Smooth muscle cell (in vitro differentiated cells): ENCODE measurements around the gene FAAP20. TPM values are rescaled to one million over a fixed set of nuclear protein-coding genes. Genes with fewer than 3 reads are reported as not detected.

Experiments used
- DNase-seq: peaks from one replicate; lab custom pipeline; 2025; ENCODE audit not compliant: unreplicated experiment; lab: John Stamatoyannopoulos, UW
- H2AFZ ChIP-seq: fragments of 200-600 bp; sonication (generic); 2 replicates; pipeline ENCODE4 v1.6.0; 2016; ENCODE audit warnings: antibody characterized with exemption, low read depth, mild to moderate bottlenecking
- H3F3A ChIP-seq: fragments of 200-600 bp; sonication (generic); 2 replicates; pipeline ENCODE4 v1.6.0; 2017; ENCODE audit warnings: antibody characterized with exemption, low read depth
- H3K27ac ChIP-seq: fragments of 200-600 bp; sonication (generic); 2 replicates; pipeline ENCODE4 v1.5.1; 2016; ENCODE audit warnings: low read depth, mild to moderate bottlenecking
- H3K27me3 ChIP-seq: fragments of 200-600 bp; sonication (generic); 2 replicates; pipeline ENCODE4 v1.6.1; 2016; ENCODE audit warnings: low read depth, mild to moderate bottlenecking
- H3K36me3 ChIP-seq: fragments of 200-600 bp; sonication (generic); 2 replicates; pipeline ENCODE4 v1.5.1; 2016; ENCODE audit warnings: low read depth
- H3K4me1 ChIP-seq: fragments of 200-600 bp; sonication (generic); 2 replicates; pipeline ENCODE4 v1.5.1; 2016; ENCODE audit warnings: low read depth
- H3K4me2 ChIP-seq: fragments of 200-600 bp; sonication (generic); 2 replicates; pipeline ENCODE4 v1.6.0; 2016; ENCODE audit warnings: mild to moderate bottlenecking
- H3K4me3 ChIP-seq: fragments of 200-600 bp; sonication (generic); 2 replicates; pipeline ENCODE4 v1.5.1; 2016; ENCODE audit warnings: mild to moderate bottlenecking
- H3K79me2 ChIP-seq: fragments of 200-600 bp; sonication (generic); 2 replicates; pipeline ENCODE4 v1.6.0; 2016; ENCODE audit warnings: low read depth, mild to moderate bottlenecking
- H3K9ac ChIP-seq: fragments of 200-600 bp; sonication (generic); 2 replicates; pipeline ENCODE4 v1.6.0; 2016; ENCODE audit warnings: low read depth
- H3K9me3 ChIP-seq: fragments of 200-600 bp; sonication (generic); replicated peaks from 2 replicates; pipeline ENCODE4 v1.5.1; 2016; ENCODE audit warnings: low read depth
- H4K20me1 ChIP-seq: fragments of 200-600 bp; sonication (generic); 2 replicates; pipeline ENCODE4 v1.6.0; 2016; ENCODE audit warnings: low read depth
- WGBS: methylation state at CpG from one replicate; pipeline ENCODE4 v1.1.7; 2016; ENCODE audit warnings: low lambda C conversion rate; 5-methylcytosine and 5-hydroxymethylcytosine counted together
- polyA plus RNA-seq: library from polyadenylated mRNA; unstranded; fragments of >200 nt; fragmentation: Nextera tagmentation; extraction: Ambion mirVana; gene quantifications from 2 replicates; pipeline ENCODE4 v1.2.1, GENCODE V29; 2016
- total RNA-seq: library from RNA; depleted of rRNA; stranded (reverse); fragments of >200 nt; gene quantifications from 2 replicates; pipeline ENCODE4 v1.2.3, GENCODE V29; 2014
- TF ChIP-seq, protein P1 (sequence below): fragments of 200-600 bp; sonication (generic); IDR thresholded peaks from 2 replicates; pipeline ENCODE4 v1.5.1; 2017; ENCODE audit warnings: borderline replicate concordance, mild to moderate bottlenecking, antibody characterized with exemption; ENCODE audit not compliant: insufficient read depth, poor library complexity, severe bottlenecking

The FAAP20 gene
- total and polyA plus RNA-seq, 2 experiments from 2014 or later, result 33.1 to 162 TPM

- Histone ChIP-seq H3K27ac (peak overlapping the region; percentile 84), H3K4me2 (peak overlapping the region; percentile 98), H3K9me3 (no peaks in the 10 kb centered on the region), H3K27me3 (no peaks in the 10 kb centered on the region), H3F3A (peaks cover 8% of the 10 kb centered on the region), H3K9ac (peak overlapping the region; percentile 50), H2AFZ (no peak overlapping the region), H3K4me3 (no peak overlapping the region), H3K4me1 (peaks cover 48% of the 10 kb centered on the region), H4K20me1 (peaks cover 99% of the 10 kb centered on the region), H3K79me2 (peaks cover 99% of the 10 kb centered on the region), H3K36me3 (no peaks in the 10 kb centered on the region)
- no peak for DNase-seq
- TF ChIP-seq, protein P1, sequence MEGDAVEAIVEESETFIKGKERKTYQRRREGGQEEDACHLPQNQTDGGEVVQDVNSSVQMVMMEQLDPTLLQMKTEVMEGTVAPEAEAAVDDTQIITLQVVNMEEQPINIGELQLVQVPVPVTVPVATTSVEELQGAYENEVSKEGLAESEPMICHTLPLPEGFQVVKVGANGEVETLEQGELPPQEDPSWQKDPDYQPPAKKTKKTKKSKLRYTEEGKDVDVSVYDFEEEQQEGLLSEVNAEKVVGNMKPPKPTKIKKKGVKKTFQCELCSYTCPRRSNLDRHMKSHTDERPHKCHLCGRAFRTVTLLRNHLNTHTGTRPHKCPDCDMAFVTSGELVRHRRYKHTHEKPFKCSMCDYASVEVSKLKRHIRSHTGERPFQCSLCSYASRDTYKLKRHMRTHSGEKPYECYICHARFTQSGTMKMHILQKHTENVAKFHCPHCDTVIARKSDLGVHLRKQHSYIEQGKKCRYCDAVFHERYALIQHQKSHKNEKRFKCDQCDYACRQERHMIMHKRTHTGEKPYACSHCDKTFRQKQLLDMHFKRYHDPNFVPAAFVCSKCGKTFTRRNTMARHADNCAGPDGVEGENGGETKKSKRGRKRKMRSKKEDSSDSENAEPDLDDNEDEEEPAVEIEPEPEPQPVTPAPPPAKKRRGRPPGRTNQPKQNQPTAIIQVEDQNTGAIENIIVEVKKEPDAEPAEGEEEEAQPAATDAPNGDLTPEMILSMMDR, result no peak
- WGBS, result 77% methylated on average over 12 of the region's 12 CpGs
These were observed 38.9 kb upstream of the FAAP20 start for GRCh38 chr1:2233468-2233867.

- H3K4me2 ChIP-seq, result peak overlapping the region; percentile 98
- H3K27ac ChIP-seq, result peak overlapping the region; percentile 80
- TF ChIP-seq, protein P1, result no peak
- DNase-seq, result no peak
- no peak overlapping the region for H3K9ac ChIP-seq
- H3K4me3 ChIP-seq, result peak overlapping the region; percentile 74
- WGBS, result 77% methylated on average over 21 of the region's 23 CpGs
- H3K9me3 ChIP-seq, result no peaks in the 10 kb centered on the region
- H2AFZ ChIP-seq, result no peak overlapping the region
- H3K36me3 ChIP-seq, result no peaks in the 10 kb centered on the region
- peaks cover 94% of the 10 kb centered on the region for H4K20me1 ChIP-seq
- H3K27me3 ChIP-seq, result no peaks in the 10 kb centered on the region
- H3K79me2 ChIP-seq, result peaks cover 94% of the 10 kb centered on the region
- peaks cover 48% of the 10 kb centered on the region for H3K4me1 ChIP-seq
- H3F3A ChIP-seq, result peaks cover 8% of the 10 kb centered on the region
These were observed 38.4 kb upstream of the FAAP20 start for GRCh38 chr1:2232916-2233438.

DNA sequence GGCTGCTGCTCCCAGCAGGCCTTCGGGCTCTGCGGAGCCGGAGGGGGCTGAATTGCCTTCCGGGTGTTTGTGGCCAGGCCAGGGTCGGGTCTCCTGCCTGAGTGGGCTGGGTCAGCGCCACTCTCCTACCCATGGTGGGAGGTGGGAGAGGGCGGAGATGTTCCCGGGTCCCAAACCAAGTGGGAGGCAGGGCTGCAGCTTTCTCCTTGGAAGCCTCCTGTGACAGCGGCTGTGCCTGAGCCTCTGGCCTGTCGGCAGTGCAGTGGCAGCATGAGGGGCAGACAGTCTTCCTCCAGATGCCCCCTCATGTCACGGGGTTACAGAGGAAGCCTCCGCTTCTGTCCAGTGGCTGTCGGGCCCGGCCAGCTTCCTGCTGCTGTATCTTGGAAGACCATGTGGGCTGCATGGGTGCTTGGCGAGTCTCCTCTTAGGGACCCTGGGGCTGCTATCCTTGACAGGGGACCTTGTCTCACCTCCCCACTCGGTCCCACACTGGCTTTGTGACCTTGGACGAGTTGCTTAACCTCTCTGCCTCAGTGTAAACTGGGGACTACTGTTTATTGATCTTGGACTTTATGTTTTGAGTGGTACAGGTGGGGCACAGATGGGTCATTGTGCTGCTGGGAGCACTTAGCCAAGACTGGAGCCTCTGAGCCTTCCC lies 37.8 kb upstream of the FAAP20 start:
- no peak overlapping the region for H3K9ac ChIP-seq
- no peak for DNase-seq
- WGBS, result 65% methylated on average over 17 of the region's 17 CpGs

More for the DNA sequence above, 37.8 kb upstream of the FAAP20 start:
- Histone ChIP-seq H3K27ac (peak overlapping the region; percentile 80), H2AFZ (no peak overlapping the region), H4K20me1 (peaks cover 88% of the 10 kb centered on the region), H3K27me3 (no peaks in the 10 kb centered on the region), H3K36me3 (no peaks in the 10 kb centered on the region), H3K9me3 (no peaks in the 10 kb centered on the region), H3K4me1 (peaks cover 48% of the 10 kb centered on the region), H3F3A (peaks cover 8% of the 10 kb centered on the region), H3K79me2 (peaks cover 88% of the 10 kb centered on the region), H3K4me2 (peak overlapping the region; percentile 98), H3K4me3 (peak overlapping the region; percentile 74)
- TF ChIP-seq, protein P1, result no peak
